Osteocyte (in vitro differentiated cells): ENCODE data around the gene PPIL4. TPM values are rescaled to one million over a fixed set of nuclear protein-coding genes. Genes with fewer than 3 reads are reported as not detected.

Experiments used
- DNase-seq: peaks from one replicate; pipeline ENCODE4 v3.0.0; 2021; ENCODE audit warnings: mixed read lengths; ENCODE audit not compliant: unreplicated experiment; ENCODE audit errors: extremely low spot score
- H3K27ac Mint-ChIP-seq: one replicate; pipeline ENCODE4 v1.8.0; 2021; ENCODE audit warnings: mild to moderate bottlenecking, mixed read lengths; ENCODE audit not compliant: unreplicated experiment
- H3K27me3 Mint-ChIP-seq: one replicate; pipeline ENCODE4 v1.8.0; 2021; ENCODE audit warnings: mixed read lengths; ENCODE audit not compliant: unreplicated experiment
- H3K36me3 Mint-ChIP-seq: one replicate; pipeline ENCODE4 v1.8.0; 2021; ENCODE audit warnings: mixed read lengths; ENCODE audit not compliant: unreplicated experiment
- H3K4me1 Mint-ChIP-seq: one replicate; pipeline ENCODE4 v1.8.0; 2021; ENCODE audit warnings: mixed read lengths; ENCODE audit not compliant: unreplicated experiment
- H3K4me3 Mint-ChIP-seq: one replicate; pipeline ENCODE4 v1.8.0; 2021; ENCODE audit warnings: mild to moderate bottlenecking, moderate library complexity, mixed read lengths; ENCODE audit not compliant: unreplicated experiment
- H3K9me3 Mint-ChIP-seq: one replicate; pipeline ENCODE4 v1.8.0; 2021; ENCODE audit warnings: mixed read lengths; ENCODE audit not compliant: unreplicated experiment
- total RNA-seq: library from RNA; stranded (reverse); gene quantifications from 2 replicates; pipeline ENCODE4 v1.2.1, GENCODE V29; 2021
- TF ChIP-seq, protein P1 (sequence below): fragments of 200-600 bp; sonication (generic); IDR thresholded peaks from 2 replicates; pipeline ENCODE4 v1.5.0; 2021; ENCODE audit warnings: antibody characterized with exemption, mild to moderate bottlenecking, moderate library complexity

The PPIL4 gene
- total RNA-seq, 1 donor from 2014 or later: 34.3 TPM

DNA sequence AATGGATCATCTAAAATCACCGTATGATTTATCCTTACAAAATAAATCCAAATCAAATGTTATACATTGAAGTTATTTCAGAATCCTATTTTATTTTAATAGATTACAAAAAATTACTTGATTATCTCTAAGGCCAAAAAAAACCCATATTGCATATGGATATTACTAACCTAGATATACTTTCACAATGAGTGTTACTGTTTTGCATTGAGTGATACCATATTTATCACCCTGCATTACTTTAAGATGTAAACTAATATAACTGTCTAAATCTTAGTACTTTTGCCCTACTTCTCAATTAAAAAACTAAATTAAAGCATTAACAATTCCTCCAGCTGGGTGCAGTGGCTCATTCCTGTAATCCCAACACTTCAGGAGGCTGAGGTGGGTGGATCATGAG is 11.1 kb downstream of the PPIL4 start:
- Mint-ChIP-seq H3K9me3 (no peaks in the 10 kb centered on the region), H3K4me1 (no peaks in the 10 kb centered on the region), H3K36me3 (peaks cover 49% of the 10 kb centered on the region), H3K4me3 (no peak overlapping the region), H3K27me3 (no peaks in the 10 kb centered on the region), H3K27ac (no peak overlapping the region)
- TF ChIP-seq, protein P1, sequence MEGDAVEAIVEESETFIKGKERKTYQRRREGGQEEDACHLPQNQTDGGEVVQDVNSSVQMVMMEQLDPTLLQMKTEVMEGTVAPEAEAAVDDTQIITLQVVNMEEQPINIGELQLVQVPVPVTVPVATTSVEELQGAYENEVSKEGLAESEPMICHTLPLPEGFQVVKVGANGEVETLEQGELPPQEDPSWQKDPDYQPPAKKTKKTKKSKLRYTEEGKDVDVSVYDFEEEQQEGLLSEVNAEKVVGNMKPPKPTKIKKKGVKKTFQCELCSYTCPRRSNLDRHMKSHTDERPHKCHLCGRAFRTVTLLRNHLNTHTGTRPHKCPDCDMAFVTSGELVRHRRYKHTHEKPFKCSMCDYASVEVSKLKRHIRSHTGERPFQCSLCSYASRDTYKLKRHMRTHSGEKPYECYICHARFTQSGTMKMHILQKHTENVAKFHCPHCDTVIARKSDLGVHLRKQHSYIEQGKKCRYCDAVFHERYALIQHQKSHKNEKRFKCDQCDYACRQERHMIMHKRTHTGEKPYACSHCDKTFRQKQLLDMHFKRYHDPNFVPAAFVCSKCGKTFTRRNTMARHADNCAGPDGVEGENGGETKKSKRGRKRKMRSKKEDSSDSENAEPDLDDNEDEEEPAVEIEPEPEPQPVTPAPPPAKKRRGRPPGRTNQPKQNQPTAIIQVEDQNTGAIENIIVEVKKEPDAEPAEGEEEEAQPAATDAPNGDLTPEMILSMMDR: no peak
- DNase-seq: no peak

DNA sequence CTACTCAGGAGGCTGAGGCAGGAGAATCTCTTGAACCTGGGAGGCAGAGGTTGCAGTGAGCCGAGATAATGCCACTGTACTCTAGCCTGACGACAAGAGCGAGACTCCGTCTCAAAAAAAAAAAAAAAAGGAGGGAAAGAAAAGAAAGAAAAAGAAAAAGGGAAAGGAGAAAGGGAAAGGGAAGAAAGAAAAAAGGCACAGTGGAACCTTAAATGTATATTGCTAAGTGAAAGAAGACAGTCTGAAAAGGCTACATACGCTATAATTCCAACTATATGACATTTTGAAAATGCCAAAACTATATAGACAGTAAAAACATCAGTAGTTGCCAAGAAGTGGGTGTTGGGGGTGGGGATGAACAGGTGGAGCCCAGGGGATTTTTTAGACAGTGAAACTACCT is 16.2 kb downstream of the PPIL4 start:
- H3K36me3 Mint-ChIP-seq: peaks cover 43% of the 10 kb centered on the region
- H3K4me1 Mint-ChIP-seq: no peaks in the 10 kb centered on the region
- no peak overlapping the region for H3K27ac Mint-ChIP-seq
- H3K9me3 Mint-ChIP-seq: no peaks in the 10 kb centered on the region
- TF ChIP-seq, protein P1: no peak
- H3K27me3 Mint-ChIP-seq: no peaks in the 10 kb centered on the region
- DNase-seq: no peak
- no peak overlapping the region for H3K4me3 Mint-ChIP-seq

DNA sequence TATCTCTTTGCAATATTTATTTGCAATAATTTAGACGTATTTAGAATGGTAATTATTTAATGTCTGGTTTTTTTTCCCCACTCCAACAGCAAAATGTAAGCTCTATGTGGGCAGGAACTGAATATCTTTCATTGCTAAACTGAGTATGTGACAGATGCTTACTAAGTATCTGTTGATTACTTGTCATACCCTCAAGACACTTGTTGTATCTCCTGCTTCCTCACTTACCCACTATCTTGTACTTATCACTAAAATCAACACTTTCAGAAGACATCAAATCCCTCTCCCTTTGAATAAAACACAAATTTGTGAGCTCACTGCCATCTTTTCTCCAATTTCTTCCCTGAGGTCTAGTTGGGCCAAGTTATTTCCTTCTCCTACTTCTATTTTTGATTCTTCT is 30.3 kb downstream of the PPIL4 start:
- no peak overlapping the region for H3K4me3 Mint-ChIP-seq

DNA sequence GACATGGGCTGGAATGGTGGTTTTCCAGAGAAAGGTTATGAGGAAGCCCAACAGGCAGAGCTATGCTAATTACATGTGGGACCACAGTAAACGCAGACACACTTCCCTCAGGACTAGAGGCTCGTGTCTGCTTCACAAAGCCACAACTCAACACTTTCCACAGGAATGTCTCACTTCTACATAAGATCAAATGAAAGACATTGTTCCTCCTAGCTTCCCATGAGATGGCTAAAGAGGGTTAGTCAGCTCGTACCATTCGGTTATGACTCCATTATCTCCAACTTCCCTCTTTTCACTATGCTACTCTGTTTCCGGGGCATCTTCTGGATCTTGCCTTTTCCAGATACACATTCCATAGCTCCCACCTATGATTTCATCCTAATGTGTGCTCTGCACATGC is 31.9 kb downstream of the PPIL4 start:
- H3K27ac Mint-ChIP-seq: no peak overlapping the region
- no peaks in the 10 kb centered on the region for H3K9me3 Mint-ChIP-seq
- no peak overlapping the region for H3K4me3 Mint-ChIP-seq
- H3K4me1 Mint-ChIP-seq: peaks cover 9% of the 10 kb centered on the region
- H3K27me3 Mint-ChIP-seq: no peaks in the 10 kb centered on the region
- TF ChIP-seq, protein P1: no peak
- H3K36me3 Mint-ChIP-seq: peaks cover 38% of the 10 kb centered on the region
- no peak for DNase-seq

More for the DNA sequence above, 30.3 kb downstream of the PPIL4 start:
- no peak for DNase-seq
- TF ChIP-seq, protein P1: no peak
- peaks cover 3% of the 10 kb centered on the region for H3K4me1 Mint-ChIP-seq
- H3K36me3 Mint-ChIP-seq: peaks cover 35% of the 10 kb centered on the region
- no peak overlapping the region for H3K27ac Mint-ChIP-seq
- no peaks in the 10 kb centered on the region for H3K9me3 Mint-ChIP-seq
- no peaks in the 10 kb centered on the region for H3K27me3 Mint-ChIP-seq

DNA sequence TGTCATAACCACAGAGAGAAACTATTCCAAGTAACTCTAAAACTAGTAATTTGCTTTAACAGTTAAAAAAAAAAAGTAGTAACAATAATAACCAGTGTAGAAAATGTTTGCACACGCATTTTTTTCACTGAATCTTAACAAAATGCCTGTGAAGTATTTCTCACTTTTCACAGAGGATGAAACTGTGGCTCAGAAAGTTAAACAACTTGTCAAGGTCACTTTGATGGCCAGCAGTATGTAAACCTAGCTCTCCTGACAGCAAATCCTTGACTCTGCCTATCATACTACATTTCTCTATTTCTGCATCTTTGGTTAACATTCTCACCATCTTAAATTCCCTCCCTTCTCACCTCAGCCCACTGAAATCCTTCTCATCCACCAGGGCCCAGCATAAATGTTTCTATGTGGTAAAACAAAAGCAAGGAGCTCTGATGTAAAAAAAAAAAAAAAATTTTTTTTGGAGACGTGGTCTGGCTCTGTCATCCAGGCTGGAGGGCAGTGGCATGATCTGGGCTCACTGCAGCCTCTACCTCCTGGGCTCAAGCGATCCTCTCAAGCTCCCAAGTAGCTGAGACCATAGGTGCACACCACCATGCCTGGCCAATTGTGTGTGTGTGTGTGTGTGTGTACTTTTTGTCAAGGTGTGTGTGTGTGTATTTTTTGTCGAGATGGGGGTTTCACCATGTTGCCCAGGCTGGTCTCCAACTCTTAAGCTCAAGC is 34.9 kb downstream of the PPIL4 start:
- no peaks in the 10 kb centered on the region for H3K27me3 Mint-ChIP-seq
- H3K27ac Mint-ChIP-seq: no peak overlapping the region
- no peak overlapping the region for H3K4me3 Mint-ChIP-seq
- H3K9me3 Mint-ChIP-seq: no peaks in the 10 kb centered on the region
- peaks cover 19% of the 10 kb centered on the region for H3K4me1 Mint-ChIP-seq
- DNase-seq: no peak
- TF ChIP-seq, protein P1: no peak
- H3K36me3 Mint-ChIP-seq: peaks cover 35% of the 10 kb centered on the region
